ENCODE data around the gene SLC44A2.

DNA sequence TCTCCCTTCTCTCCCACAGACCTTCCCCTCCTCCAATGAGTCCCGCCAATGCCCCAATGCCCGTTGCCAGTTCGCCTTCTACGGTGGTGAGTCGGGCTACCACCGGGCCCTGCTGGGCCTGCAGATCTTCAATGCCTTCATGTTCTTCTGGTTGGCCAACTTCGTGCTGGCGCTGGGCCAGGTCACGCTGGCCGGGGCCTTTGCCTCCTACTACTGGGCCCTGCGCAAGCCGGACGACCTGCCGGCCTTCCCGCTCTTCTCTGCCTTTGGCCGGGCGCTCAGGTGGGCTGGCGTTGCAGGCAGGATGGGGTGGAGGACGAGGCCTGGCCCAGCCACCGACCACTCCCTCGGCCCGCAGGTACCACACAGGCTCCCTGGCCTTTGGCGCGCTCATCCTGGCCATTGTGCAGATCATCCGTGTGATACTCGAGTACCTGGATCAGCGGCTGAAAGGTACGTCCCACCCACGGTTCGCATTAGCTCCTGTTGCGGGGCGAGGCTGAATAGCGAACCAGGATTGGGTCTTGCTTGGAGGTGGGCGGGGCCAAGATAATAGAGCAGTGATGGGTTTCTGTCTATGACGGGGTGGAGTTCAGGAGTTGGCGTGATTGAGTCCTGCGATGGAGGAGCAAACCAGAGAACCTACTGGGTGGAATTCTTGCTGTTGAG lies 11.1 kb downstream of the SLC44A2 start:
- TF ChIP-seq, protein P1, sequence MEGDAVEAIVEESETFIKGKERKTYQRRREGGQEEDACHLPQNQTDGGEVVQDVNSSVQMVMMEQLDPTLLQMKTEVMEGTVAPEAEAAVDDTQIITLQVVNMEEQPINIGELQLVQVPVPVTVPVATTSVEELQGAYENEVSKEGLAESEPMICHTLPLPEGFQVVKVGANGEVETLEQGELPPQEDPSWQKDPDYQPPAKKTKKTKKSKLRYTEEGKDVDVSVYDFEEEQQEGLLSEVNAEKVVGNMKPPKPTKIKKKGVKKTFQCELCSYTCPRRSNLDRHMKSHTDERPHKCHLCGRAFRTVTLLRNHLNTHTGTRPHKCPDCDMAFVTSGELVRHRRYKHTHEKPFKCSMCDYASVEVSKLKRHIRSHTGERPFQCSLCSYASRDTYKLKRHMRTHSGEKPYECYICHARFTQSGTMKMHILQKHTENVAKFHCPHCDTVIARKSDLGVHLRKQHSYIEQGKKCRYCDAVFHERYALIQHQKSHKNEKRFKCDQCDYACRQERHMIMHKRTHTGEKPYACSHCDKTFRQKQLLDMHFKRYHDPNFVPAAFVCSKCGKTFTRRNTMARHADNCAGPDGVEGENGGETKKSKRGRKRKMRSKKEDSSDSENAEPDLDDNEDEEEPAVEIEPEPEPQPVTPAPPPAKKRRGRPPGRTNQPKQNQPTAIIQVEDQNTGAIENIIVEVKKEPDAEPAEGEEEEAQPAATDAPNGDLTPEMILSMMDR (IDR thresholded peaks at IDR 0.05): no peak
- TF ChIP-seq EP300 (IDR thresholded peaks at IDR 0.05; ENCODE audit: low read depth): no peak
